Glutamatergic neuron (in vitro differentiated cells): ENCODE results near the gene GDE1. TPM values are rescaled to one million over a fixed set of nuclear protein-coding genes. Genes with fewer than 3 reads are reported as not detected.

Experiments
- DNase-seq: peaks from one replicate; pipeline ENCODE4 v3.0.0; 2022
- H3K27ac Mint-ChIP-seq: one replicate; pipeline ENCODE4 v1.8.0; 2020; ENCODE audit warnings: mild to moderate bottlenecking, mixed read lengths, inconsistent platforms; ENCODE audit not compliant: unreplicated experiment
- H3K27me3 Mint-ChIP-seq: one replicate; pipeline ENCODE4 v1.8.0; 2020; ENCODE audit warnings: mild to moderate bottlenecking, moderate library complexity, mixed read lengths, inconsistent platforms; ENCODE audit not compliant: unreplicated experiment
- H3K36me3 Mint-ChIP-seq: one replicate; pipeline ENCODE4 v1.8.0; 2020; ENCODE audit warnings: mild to moderate bottlenecking, mixed read lengths, inconsistent platforms; ENCODE audit not compliant: unreplicated experiment
- H3K4me1 Mint-ChIP-seq: one replicate; pipeline ENCODE4 v1.8.0; 2020; ENCODE audit warnings: mild to moderate bottlenecking, low read depth, mixed read lengths, inconsistent platforms; ENCODE audit not compliant: unreplicated experiment
- H3K4me3 Mint-ChIP-seq: one replicate; pipeline ENCODE4 v1.8.0; 2020; ENCODE audit warnings: mild to moderate bottlenecking, mixed read lengths, inconsistent platforms; ENCODE audit not compliant: unreplicated experiment
- H3K9me3 Mint-ChIP-seq: one replicate; pipeline ENCODE4 v1.8.0; 2020; ENCODE audit warnings: mild to moderate bottlenecking, moderate library complexity, mixed read lengths, inconsistent platforms; ENCODE audit not compliant: unreplicated experiment
- total RNA-seq: library from RNA; stranded (reverse); fragmentation: NEBNext Ultra II Directional; extraction: Animal tissue kit (Norgen Biotek cat#: 25700); gene quantifications from one replicate; pipeline ENCODE4 v1.2.1, GENCODE V29; 2021; ENCODE audit not compliant: unreplicated experiment
- TF ChIP-seq, protein P1 (sequence below): fragments of 200-600 bp; sonication (generic); IDR thresholded peaks from one replicate; pipeline ENCODE4 v1.5.0; 2021; ENCODE audit not compliant: partially characterized antibody, unreplicated experiment

GDE1 gene
- total RNA-seq, 1 donor from 2014 or later: 32.9 TPM

DNA sequence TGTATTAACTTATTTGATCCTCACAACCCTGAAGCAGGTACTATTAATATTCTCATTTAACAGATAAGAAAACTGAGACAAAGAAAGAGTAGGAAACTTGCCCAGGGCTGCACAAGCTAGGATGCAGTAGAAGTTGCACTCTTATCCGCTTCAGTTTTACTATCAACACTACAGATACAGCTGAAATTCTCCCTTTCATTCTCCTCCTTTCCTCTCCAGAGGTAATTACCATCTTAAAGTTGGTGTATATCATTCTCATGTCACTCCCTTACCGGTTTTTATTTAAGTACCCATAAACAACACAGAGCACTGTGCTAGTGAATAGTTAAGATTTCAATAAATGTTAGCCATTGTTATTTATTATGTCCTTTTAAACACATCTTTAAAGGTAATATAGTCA, 3.5 kb downstream of the GDE1 start:
- Mint-ChIP-seq H3K27me3 (no peaks in the 10 kb centered on the region), H3K27ac (no peak overlapping the region), H3K4me1 (peaks cover 12% of the 10 kb centered on the region), H3K36me3 (no peaks in the 10 kb centered on the region), H3K4me3 (no peak overlapping the region), H3K9me3 (peaks cover 4% of the 10 kb centered on the region)
- no peak for DNase-seq
- TF ChIP-seq, protein P1, sequence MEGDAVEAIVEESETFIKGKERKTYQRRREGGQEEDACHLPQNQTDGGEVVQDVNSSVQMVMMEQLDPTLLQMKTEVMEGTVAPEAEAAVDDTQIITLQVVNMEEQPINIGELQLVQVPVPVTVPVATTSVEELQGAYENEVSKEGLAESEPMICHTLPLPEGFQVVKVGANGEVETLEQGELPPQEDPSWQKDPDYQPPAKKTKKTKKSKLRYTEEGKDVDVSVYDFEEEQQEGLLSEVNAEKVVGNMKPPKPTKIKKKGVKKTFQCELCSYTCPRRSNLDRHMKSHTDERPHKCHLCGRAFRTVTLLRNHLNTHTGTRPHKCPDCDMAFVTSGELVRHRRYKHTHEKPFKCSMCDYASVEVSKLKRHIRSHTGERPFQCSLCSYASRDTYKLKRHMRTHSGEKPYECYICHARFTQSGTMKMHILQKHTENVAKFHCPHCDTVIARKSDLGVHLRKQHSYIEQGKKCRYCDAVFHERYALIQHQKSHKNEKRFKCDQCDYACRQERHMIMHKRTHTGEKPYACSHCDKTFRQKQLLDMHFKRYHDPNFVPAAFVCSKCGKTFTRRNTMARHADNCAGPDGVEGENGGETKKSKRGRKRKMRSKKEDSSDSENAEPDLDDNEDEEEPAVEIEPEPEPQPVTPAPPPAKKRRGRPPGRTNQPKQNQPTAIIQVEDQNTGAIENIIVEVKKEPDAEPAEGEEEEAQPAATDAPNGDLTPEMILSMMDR: no peak

DNA sequence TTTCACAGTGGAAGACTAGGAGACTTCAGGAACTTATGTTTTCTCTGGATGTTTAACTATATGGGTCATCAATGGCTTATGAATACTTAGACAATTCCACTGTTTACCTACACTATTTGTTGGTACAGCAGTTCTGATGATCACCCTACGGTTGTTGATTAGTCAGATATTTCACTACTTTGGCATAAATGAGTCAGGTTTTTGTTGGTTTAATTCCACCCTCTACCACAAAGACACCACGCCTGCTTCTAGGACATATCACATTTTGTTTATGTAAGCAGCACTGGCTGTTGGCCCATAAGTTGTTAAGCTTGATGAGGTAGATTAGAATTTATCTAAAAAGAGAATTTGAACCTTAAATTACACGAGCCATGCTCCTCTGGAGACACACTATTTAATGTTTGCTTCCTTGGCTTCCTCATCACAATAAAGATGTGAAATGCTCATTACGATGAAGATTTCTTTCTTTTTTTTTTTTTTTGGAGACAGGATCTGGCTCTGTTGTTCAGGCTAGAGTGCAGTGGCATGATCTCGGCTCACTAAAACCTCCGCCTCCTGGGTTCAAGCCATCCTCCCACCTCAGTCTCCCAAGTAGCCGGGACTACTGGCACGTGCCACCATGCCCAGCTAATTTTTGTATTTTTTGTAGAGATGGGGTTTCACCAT, 4.3 kb downstream of the GDE1 start:
- no peak for DNase-seq
- TF ChIP-seq, protein P1: no peak
- H3K27me3 Mint-ChIP-seq: peaks cover 1% of the 10 kb centered on the region
- H3K36me3 Mint-ChIP-seq: peaks cover 8% of the 10 kb centered on the region
- peaks cover 12% of the 10 kb centered on the region for H3K4me1 Mint-ChIP-seq
- H3K9me3 Mint-ChIP-seq: peaks cover 4% of the 10 kb centered on the region
- H3K27ac Mint-ChIP-seq: no peak overlapping the region
- no peak overlapping the region for H3K4me3 Mint-ChIP-seq

DNA sequence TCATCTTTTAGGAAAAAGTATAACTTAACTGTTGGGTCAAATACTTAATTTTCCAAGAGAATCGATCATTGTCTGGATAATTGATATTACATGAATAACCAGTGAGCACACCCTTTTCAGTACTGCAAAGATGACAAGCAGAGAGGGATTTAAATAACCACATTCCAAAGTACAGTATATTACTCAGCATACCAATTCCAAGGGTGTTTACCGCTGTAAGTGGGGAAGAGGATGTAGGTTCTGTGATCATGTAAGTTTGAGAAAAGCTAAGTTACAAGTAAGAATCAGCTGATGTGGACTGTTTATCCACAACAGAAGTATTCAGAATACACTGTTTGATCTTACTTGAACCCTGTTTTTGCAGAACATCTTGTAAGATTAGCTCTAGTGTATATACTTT, 6.1 kb downstream of the GDE1 start:
- Mint-ChIP-seq H3K27me3 (peaks cover 1% of the 10 kb centered on the region), H3K36me3 (peaks cover 10% of the 10 kb centered on the region), H3K27ac (no peak overlapping the region), H3K4me3 (no peak overlapping the region), H3K9me3 (no peaks in the 10 kb centered on the region), H3K4me1 (peaks cover under 1% of the 10 kb centered on the region)
- TF ChIP-seq, protein P1: no peak
- no peak for DNase-seq

DNA sequence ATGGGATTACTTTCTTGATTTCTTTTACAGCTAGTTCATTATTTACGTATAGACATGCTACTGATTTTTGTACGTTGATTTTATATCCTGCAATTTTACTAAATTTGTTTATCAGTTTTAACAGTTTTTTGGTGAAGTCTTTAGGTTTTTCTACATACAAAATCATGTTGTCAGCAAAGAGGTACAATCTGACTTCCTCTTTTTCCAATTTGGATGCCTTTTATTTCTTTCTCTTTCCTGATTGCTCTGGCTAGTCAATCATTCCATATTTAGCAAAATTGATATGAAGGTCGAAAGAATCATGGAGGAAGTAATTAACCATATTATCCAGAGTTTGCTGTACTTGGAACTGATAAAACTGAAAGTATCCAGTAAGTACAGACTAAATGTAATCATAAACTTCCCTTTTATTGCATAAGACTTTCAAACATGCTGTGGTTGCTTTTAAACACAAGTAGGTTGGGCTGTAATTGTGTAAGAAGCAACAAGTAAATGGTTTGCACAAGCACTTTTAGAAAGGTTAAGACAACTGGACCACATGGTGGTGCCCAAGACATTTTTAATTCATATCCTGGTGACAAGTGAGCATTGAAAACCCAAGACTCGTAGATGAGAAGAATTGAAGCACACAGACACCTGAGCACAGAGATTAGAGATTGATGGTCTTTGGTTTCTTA, 8.4 kb downstream of the GDE1 start:
- H3K36me3 Mint-ChIP-seq: peaks cover 10% of the 10 kb centered on the region
- H3K27me3 Mint-ChIP-seq: peaks cover 1% of the 10 kb centered on the region
- TF ChIP-seq, protein P1: no peak
- no peak overlapping the region for H3K27ac Mint-ChIP-seq
- no peaks in the 10 kb centered on the region for H3K4me1 Mint-ChIP-seq
- H3K4me3 Mint-ChIP-seq: no peak overlapping the region
- DNase-seq: no peak
- H3K9me3 Mint-ChIP-seq: no peaks in the 10 kb centered on the region

DNA sequence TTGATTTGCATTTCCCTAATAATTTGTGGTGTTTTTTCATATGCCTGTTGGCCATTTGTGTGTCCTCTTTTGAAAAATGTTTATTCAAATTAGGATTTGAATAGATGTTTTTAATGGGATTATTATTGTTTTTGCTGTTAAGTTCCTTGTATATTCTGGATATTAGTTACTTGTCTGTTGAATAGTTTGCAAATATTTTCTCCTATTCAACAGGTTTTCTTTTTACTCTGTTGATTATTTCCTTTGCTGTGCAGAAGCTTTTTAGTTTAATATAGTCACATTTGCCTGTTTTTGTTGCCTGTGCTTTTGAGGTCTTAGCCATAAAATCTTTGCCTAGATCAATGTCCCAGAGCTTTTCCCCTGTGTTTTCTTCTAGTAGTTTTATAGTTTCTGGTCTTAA, 9.6 kb downstream of the GDE1 start:
- H3K36me3 Mint-ChIP-seq: peaks cover 10% of the 10 kb centered on the region
- TF ChIP-seq, protein P1: no peak
- peaks cover 1% of the 10 kb centered on the region for H3K27me3 Mint-ChIP-seq

More for the DNA sequence above, 9.6 kb downstream of the GDE1 start:
- no peak overlapping the region for H3K4me3 Mint-ChIP-seq
- no peaks in the 10 kb centered on the region for H3K4me1 Mint-ChIP-seq
- no peaks in the 10 kb centered on the region for H3K9me3 Mint-ChIP-seq
- H3K27ac Mint-ChIP-seq: no peak overlapping the region
- no peak for DNase-seq
